GM19324 (cell line): ENCODE data around the gene THAP3.

Source experiments
- ATAC-seq: cut with Tn5 transposase; IDR thresholded peaks from one replicate; pipeline ENCODE4 v1.9.1; 2021; ENCODE audit warnings: mild to moderate bottlenecking, moderate library complexity; ENCODE audit not compliant: unreplicated experiment, low FRiP score

The THAP3 gene

DNA sequence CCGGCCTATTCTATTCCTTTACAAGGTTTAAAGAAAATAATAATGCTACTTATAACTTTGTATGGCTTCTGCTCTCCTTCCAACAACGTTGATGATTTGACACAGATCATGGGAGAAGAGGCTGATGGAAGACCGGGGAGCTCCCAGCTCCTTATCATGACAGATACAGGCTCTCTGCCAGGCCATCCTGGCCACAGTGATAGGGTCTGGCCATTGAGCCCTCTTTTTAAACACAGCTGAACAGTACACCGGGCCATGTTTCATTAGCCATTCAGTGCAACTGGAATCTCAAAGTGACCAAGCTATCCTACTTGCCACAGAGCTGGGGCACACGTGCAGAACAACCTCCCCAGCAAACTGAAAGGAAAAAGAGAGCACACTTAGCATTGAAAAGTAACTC is 42.0 kb downstream of the THAP3 start:
- ATAC-seq, result no peak

GRCh38 chr1:6667139-6667538 is 42.5 kb downstream of the THAP3 start:
- ATAC-seq, result no peak

DNA sequence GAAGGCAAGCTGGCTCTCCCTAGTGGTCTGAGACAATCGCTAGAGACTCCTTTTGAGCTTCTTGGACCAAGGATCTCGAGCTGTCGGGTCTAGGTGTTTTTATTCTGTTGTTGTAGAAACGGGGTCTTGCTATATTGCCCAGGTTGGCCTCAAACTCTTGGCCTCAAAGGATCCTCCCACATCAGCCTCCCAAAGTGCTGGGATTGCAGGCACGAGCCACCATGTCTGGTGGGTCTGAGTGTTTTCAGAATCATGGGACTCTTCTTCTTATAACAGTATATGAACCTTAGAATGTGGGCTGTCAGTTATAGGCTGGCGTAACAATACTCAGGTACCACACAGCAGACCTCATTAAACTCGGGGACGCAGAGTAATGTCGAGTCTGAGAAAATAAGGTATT is 43.8 kb downstream of the THAP3 start:
- ATAC-seq, result no peak

- ATAC-seq, result no peak
These were observed 47.9 kb downstream of the THAP3 start for GRCh38 chr1:6672558-6672957.

- ATAC-seq, result no peak
These were observed 49.2 kb downstream of the THAP3 start for GRCh38 chr1:6673816-6674398.

- ATAC-seq, result no peak
These were observed 50.1 kb downstream of the THAP3 start for GRCh38 chr1:6674771-6675170.

DNA sequence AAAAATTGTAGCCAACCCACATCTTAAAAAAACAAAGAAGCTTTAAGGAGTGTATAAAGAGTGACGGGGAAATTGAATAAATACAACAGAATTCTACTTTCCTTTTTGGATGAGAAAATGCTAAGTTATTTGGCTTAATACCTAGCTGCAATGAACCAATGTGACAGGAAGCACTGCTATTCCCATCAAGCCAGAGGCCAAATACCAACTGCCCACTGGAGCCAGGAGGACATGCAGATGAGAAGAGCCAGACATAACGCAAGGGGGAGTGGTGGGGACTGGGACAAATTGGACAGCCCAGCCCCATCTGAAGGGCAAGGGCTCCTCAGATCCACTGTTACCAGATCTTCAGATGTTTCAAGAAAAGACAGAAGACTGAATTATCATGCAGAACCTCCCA is 51.3 kb downstream of the THAP3 start:
- ATAC-seq, result no peak
